ENCODE results near the gene KIRREL1. TPM values are rescaled to one million over a fixed set of nuclear protein-coding genes. Genes with fewer than 3 reads are reported as not detected.
A peak's percentile ranks its signal among the peaks of the same experiment; 100 is the strongest.

The KIRREL1 gene
- total RNA-seq, 4 donors from 2014 or later: 8.2 to 18.3 (median 12.6) TPM

- in situ Hi-C loops (cut with MboI; ENCODE audit: low pct_ligation_motif_present in 1 of 4, low pct_unique_long_range_greater_than_20kb in 1 of 4, low sequenced_read_pairs in 3 of 4): no loop called here
- Histone ChIP-seq H3K27me3 (no peaks in the 10 kb centered on the region), H3K4me3 (no peak overlapping the region), H3K4me1 (peaks cover 0 to 11% (median 2%) of the 10 kb centered on the region in 4 donors), H3K27ac (no peak overlapping the region), H3K36me3 (no peaks in the 10 kb centered on the region), H3K9me3 (no peaks in the 10 kb centered on the region)
- DNase-seq: no peak
- intact Hi-C loops (cut with DNase I; ENCODE audit: low total_unique reads): no loop called here
- WGBS, 2 donors (ENCODE audit: low coverage in 1 of 2): 90 to 100% methylated on average over 1 to 5 of the region's 5 CpGs
- TF ChIP-seq POLR2AphosphoS5 (IDR thresholded peaks at IDR 0.05) (no peak), EP300 (IDR thresholded peaks at IDR 0.05; ENCODE audit: low read depth) (no peak), POLR2A (IDR thresholded peaks at IDR 0.05) (no peak)
- TF ChIP-seq, protein P1, sequence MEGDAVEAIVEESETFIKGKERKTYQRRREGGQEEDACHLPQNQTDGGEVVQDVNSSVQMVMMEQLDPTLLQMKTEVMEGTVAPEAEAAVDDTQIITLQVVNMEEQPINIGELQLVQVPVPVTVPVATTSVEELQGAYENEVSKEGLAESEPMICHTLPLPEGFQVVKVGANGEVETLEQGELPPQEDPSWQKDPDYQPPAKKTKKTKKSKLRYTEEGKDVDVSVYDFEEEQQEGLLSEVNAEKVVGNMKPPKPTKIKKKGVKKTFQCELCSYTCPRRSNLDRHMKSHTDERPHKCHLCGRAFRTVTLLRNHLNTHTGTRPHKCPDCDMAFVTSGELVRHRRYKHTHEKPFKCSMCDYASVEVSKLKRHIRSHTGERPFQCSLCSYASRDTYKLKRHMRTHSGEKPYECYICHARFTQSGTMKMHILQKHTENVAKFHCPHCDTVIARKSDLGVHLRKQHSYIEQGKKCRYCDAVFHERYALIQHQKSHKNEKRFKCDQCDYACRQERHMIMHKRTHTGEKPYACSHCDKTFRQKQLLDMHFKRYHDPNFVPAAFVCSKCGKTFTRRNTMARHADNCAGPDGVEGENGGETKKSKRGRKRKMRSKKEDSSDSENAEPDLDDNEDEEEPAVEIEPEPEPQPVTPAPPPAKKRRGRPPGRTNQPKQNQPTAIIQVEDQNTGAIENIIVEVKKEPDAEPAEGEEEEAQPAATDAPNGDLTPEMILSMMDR (IDR thresholded peaks at IDR 0.05): no peak
Measured at GRCh38 chr1:157951230-157951629, 42.2 kb upstream of the KIRREL1 start.

GRCh38 chr1:157952601-157953000, 40.8 kb upstream of the KIRREL1 start:
- TF ChIP-seq, protein P1 (IDR thresholded peaks at IDR 0.05): no peak
- TF ChIP-seq EP300 (IDR thresholded peaks at IDR 0.05; ENCODE audit: low read depth): no peak
- TF ChIP-seq POLR2AphosphoS5 (IDR thresholded peaks at IDR 0.05): no peak
- TF ChIP-seq POLR2A (IDR thresholded peaks at IDR 0.05): no peak
- intact Hi-C loops (cut with DNase I; ENCODE audit: low total_unique reads) (no loop called here), in situ Hi-C loops (cut with MboI; ENCODE audit: low pct_ligation_motif_present in 1 of 4, low pct_unique_long_range_greater_than_20kb in 1 of 4, low sequenced_read_pairs in 3 of 4) (no loop called here)
- WGBS, 2 donors (ENCODE audit: low coverage in 1 of 2): 30 to 36% methylated on average over 2 to 3 of the region's 3 CpGs
- H3K36me3 ChIP-seq: no peaks in the 10 kb centered on the region
- peaks cover 3% of the 10 kb centered on the region for H3K27me3 ChIP-seq
- H3K9me3 ChIP-seq: no peaks in the 10 kb centered on the region
- H3K27ac ChIP-seq: no peak overlapping the region
- no peak overlapping the region for H3K4me3 ChIP-seq
- H3K4me1 ChIP-seq: peaks cover 0 to 11% (median 2%) of the 10 kb centered on the region in 4 donors
- peak; percentile 39 for DNase-seq

DNA sequence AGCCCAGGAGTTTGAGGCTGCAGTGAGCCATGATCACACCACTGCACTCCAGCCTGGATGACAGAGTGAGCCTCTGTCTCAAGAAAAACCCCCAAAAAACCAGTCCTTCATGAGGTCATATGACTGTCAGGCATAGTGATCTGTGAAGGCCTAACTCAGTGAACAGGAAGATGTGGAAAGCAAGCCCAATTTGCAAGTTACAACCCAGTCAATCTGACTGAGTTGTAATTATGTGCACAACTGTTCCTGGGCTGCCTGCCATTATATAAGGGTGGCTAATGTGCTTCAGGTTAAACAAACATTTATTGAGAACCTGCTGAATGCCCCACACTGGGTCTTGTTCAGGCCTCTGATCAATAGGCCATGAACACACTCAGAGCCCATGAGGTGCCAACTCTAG, 38.2 kb upstream of the KIRREL1 start:
- no peak for DNase-seq
- Histone ChIP-seq H3K4me3 (no peak overlapping the region), H3K36me3 (no peaks in the 10 kb centered on the region), H3K27me3 (peaks cover 3% of the 10 kb centered on the region), H3K27ac (no peak overlapping the region), H3K9me3 (no peaks in the 10 kb centered on the region), H3K4me1 (peaks cover 0 to 11% (median 2%) of the 10 kb centered on the region in 4 donors)
- TF ChIP-seq, protein P1 (IDR thresholded peaks at IDR 0.05): no peak
- no peak for TF ChIP-seq EP300 (IDR thresholded peaks at IDR 0.05; ENCODE audit: low read depth)
- no peak for TF ChIP-seq POLR2AphosphoS5 (IDR thresholded peaks at IDR 0.05)
- TF ChIP-seq POLR2A (IDR thresholded peaks at IDR 0.05): no peak
- in situ Hi-C loops (cut with MboI; ENCODE audit: low pct_ligation_motif_present in 1 of 4, low pct_unique_long_range_greater_than_20kb in 1 of 4, low sequenced_read_pairs in 3 of 4) (no loop called here), intact Hi-C loops (cut with DNase I; ENCODE audit: low total_unique reads) (no loop called here)

DNA sequence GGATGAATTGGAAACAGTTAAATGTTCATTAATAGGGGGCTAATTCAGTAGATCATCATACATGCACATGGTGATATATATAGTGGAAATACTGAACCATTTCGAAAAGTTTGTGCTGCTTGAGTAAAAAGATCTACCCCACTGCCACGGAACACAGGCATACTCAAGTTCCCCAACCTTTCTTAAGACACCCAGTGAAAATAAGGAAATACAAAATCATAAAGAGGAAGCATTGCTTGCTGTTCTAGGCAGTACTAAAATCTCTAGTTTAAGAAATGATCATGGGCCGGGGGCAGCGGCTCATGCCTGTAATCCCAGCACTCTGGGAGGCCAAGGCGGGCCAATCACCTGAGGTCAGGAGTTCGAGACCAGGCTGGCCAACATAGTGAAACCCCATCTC, 37.6 kb upstream of the KIRREL1 start:
- H3K9me3 ChIP-seq: no peaks in the 10 kb centered on the region
- peaks cover 0 to 11% (median 2%) of the 10 kb centered on the region in 4 donors for H3K4me1 ChIP-seq
- TF ChIP-seq EP300 (IDR thresholded peaks at IDR 0.05; ENCODE audit: low read depth) (no peak), POLR2AphosphoS5 (IDR thresholded peaks at IDR 0.05) (no peak), POLR2A (IDR thresholded peaks at IDR 0.05) (no peak)
- TF ChIP-seq, protein P1 (IDR thresholded peaks at IDR 0.05): no peak
- no peak overlapping the region for H3K27ac ChIP-seq
- no peak for DNase-seq
- in situ Hi-C loops (cut with MboI; ENCODE audit: low pct_ligation_motif_present in 1 of 4, low pct_unique_long_range_greater_than_20kb in 1 of 4, low sequenced_read_pairs in 3 of 4) (no loop called here), intact Hi-C loops (cut with DNase I; ENCODE audit: low total_unique reads) (no loop called here)
- no peaks in the 10 kb centered on the region for H3K36me3 ChIP-seq
- H3K4me3 ChIP-seq: no peak overlapping the region
- WGBS, 2 donors (ENCODE audit: low coverage in 1 of 2): 64 to 71% methylated on average over 4 to 6 of the region's 6 CpGs
- peaks cover 3% of the 10 kb centered on the region for H3K27me3 ChIP-seq

Measured in transverse colon (tissue), 4 donors.